SK-N-SH (cell line): Measurements from ENCODE around the gene HACD1. TPM values are rescaled to one million over a fixed set of nuclear protein-coding genes. Genes with fewer than 3 reads are reported as not detected.
A peak's percentile ranks its signal among the peaks of the same experiment; 100 is the strongest.

Experiments
- CTCF ChIA-PET: fragments of 300-600, 350-600 bp; formaldehyde crosslinking; extraction: SDS; loops from one replicate; lab custom pipeline; 2021; lab: Yijun Ruan, JAX
- POLR2A ChIA-PET: fragments of 350-600 bp; sonication (Branson Sonifier 250); formaldehyde crosslinking; extraction: SDS; loops from one replicate; lab custom pipeline; 2020; ENCODE audit warnings: antibody characterized with exemption, inconsistent platforms; lab: Yijun Ruan, JAX
- DNase-seq: peaks from one replicate; pipeline ENCODE4 v3.0.0; 2012
- H2AFZ ChIP-seq: fragments of 200-600 bp; sonication (generic); 2 replicates; pipeline ENCODE4 v1.8.1; 2016; ENCODE audit warnings: antibody characterized with exemption, mild to moderate bottlenecking, low read depth
- H3F3A ChIP-seq: fragments of 200-600 bp; sonication (generic); replicated peaks from 2 replicates; pipeline ENCODE3; 2016; ENCODE audit warnings: antibody characterized with exemption, mild to moderate bottlenecking; ENCODE audit not compliant: insufficient read depth
- H3K27ac ChIP-seq, 2 experiments: fragments of 200-500 bp in 1 of 2; fragments of 200-600 bp in 1 of 2; sonication (Bioruptor generic) in 1 of 2; sonication (generic), shearing (Covaris generic) in 1 of 2; 2 replicates each; pipeline versions ENCODE4 v1.5.1 to v1.6.1; 2014 to 2016; ENCODE audit warnings: low read depth in 2 of 2, inconsistent platforms in 1 of 2, low read length in 1 of 2, mild to moderate bottlenecking in 1 of 2, mixed read lengths in 1 of 2
- H3K27me3 ChIP-seq: fragments of 200-600 bp; sonication (generic), shearing (Covaris generic); 2 replicates; pipeline ENCODE4 v1.6.1; 2016; ENCODE audit warnings: mixed run types; ENCODE audit not compliant: insufficient read depth
- H3K36me3 ChIP-seq, 2 experiments: fragments of 200-500 bp in 1 of 2; fragments of 200-600 bp in 1 of 2; sonication (Bioruptor generic) in 1 of 2; sonication (generic) in 1 of 2; replicated peaks in 1 of 2; 2 replicates each; pipeline versions ENCODE3 to v1.5.1; 2014 to 2016; ENCODE audit warnings: low read length in 1 of 2, mild to moderate bottlenecking in 1 of 2; ENCODE audit not compliant: insufficient read depth in 2 of 2, control insufficient read depth in 1 of 2
- H3K4me1 ChIP-seq, 2 experiments: fragments of 200-500 bp in 1 of 2; fragments of 200-600 bp in 1 of 2; sonication (Bioruptor generic) in 1 of 2; sonication (generic), shearing (Covaris generic) in 1 of 2; 2 replicates each; pipeline versions ENCODE4 v1.5.1 to v1.6.1; 2014 to 2016; ENCODE audit warnings: low read depth in 1 of 2, low read length in 1 of 2, mixed run types in 1 of 2; ENCODE audit not compliant: insufficient read depth in 2 of 2, control insufficient read depth in 1 of 2
- H3K4me2 ChIP-seq: fragments of 200-600 bp; sonication (generic), shearing (Covaris generic); 2 replicates; pipeline ENCODE4 v1.6.1; 2017; ENCODE audit warnings: mixed run types
- H3K4me3 ChIP-seq, 2 experiments: fragments of 200-500 bp in 1 of 2; fragments of 200-600 bp in 1 of 2; sonication (Bioruptor generic) in 1 of 2; sonication (generic), shearing (Covaris generic) in 1 of 2; 2 replicates each; pipeline versions ENCODE4 v1.5.1 to v1.8.1; 2014 to 2016; ENCODE audit warnings: low read depth in 2 of 2, inconsistent platforms in 1 of 2, low read length in 1 of 2, mild to moderate bottlenecking in 1 of 2, mixed read lengths in 1 of 2, moderate library complexity in 1 of 2
- H3K79me2 ChIP-seq: fragments of 200-600 bp; sonication (generic); 2 replicates; pipeline ENCODE4 v1.8.1; 2017; ENCODE audit warnings: mild to moderate bottlenecking; ENCODE audit not compliant: insufficient read depth
- H3K9ac ChIP-seq: fragments of 200-600 bp; sonication (generic); 2 replicates; pipeline ENCODE4 v1.6.1; 2017; ENCODE audit warnings: mixed run types
- H3K9me2 ChIP-seq: fragments of 200-600 bp; sonication (generic); 2 replicates; pipeline ENCODE4 v1.6.1; 2017; ENCODE audit warnings: mixed run types
- H3K9me3 ChIP-seq: fragments of 200-600 bp; sonication (generic); 2 replicates; pipeline ENCODE4 v1.6.1; 2017; ENCODE audit warnings: mixed run types, mild to moderate bottlenecking, moderate library complexity
- H4K20me1 ChIP-seq: fragments of 200-600 bp; sonication (generic); 2 replicates; pipeline ENCODE4 v1.6.1; 2017; ENCODE audit warnings: mild to moderate bottlenecking, mixed run types; ENCODE audit not compliant: insufficient read depth
- CHD2 ChIP-seq: fragments of 150-350 bp; IDR thresholded peaks from 2 replicates; pipeline ENCODE4 v1.6.1; 2018; ENCODE audit warnings: low read length; ENCODE audit not compliant: partially characterized antibody
- EP300 ChIP-seq, 2 experiments: IDR thresholded peaks; 2 replicates each; pipeline versions ENCODE4 v1.4.0 to v1.6.1; 2012; ENCODE audit warnings: borderline replicate concordance in 1 of 2, low read depth in 1 of 2, low read length in 1 of 2
- EZH2phosphoT487 ChIP-seq: fragments of 200-600 bp; sonication (generic); IDR thresholded peaks from 2 replicates; pipeline ENCODE4 v1.6.1; 2017; ENCODE audit warnings: low read depth, mixed run types, mild to moderate bottlenecking, antibody characterized with exemption, moderate library complexity, borderline replicate concordance
- FOSL2 ChIP-seq: IDR thresholded peaks from 2 replicates; pipeline ENCODE4 v1.4.0; 2012; ENCODE audit warnings: low read depth, mild to moderate bottlenecking, moderate library complexity, borderline replicate concordance
- FOXJ3 ChIP-seq: sonication (generic); formaldehyde crosslinking; IDR thresholded peaks from 2 replicates; pipeline ENCODE4 v1.5.1; 2020; ENCODE audit warnings: mild to moderate bottlenecking, missing genetic modification reagents
- FOXM1 ChIP-seq: IDR thresholded peaks from 2 replicates; pipeline ENCODE4 v1.4.0; 2012; ENCODE audit warnings: low read depth, mild to moderate bottlenecking
- GABPA ChIP-seq: IDR thresholded peaks from 2 replicates; pipeline ENCODE4 v1.4.0; 2012; ENCODE audit warnings: low read depth, mild to moderate bottlenecking
- JUND ChIP-seq: IDR thresholded peaks from 2 replicates; pipeline ENCODE4 v1.4.0; 2012
- MAX ChIP-seq: IDR thresholded peaks from 2 replicates; pipeline ENCODE4 v1.4.0; 2012; ENCODE audit warnings: low read depth
- MEF2A ChIP-seq: IDR thresholded peaks from 2 replicates; pipeline ENCODE4 v1.4.0; 2012; ENCODE audit warnings: low read depth, borderline replicate concordance
- MXI1 ChIP-seq: IDR thresholded peaks from 2 replicates; pipeline ENCODE4 v1.6.1; 2012; ENCODE audit warnings: mild to moderate bottlenecking, low read depth, low read length, improper control_type of control experiment
- NFIC ChIP-seq: IDR thresholded peaks from 2 replicates; pipeline ENCODE4 v1.4.0; 2012; ENCODE audit warnings: borderline replicate concordance
- NRF1 ChIP-seq: IDR thresholded peaks from 2 replicates; pipeline ENCODE4 v1.6.1; 2012; ENCODE audit warnings: low read depth, mild to moderate bottlenecking, low read length
- POLR2AphosphoS5 ChIP-seq: IDR thresholded peaks from 2 replicates; pipeline ENCODE4 v1.6.1; 2012; ENCODE audit warnings: low read depth, low read length
- RAD21 ChIP-seq: IDR thresholded peaks from 2 replicates; pipeline ENCODE4 v1.6.1; 2012; ENCODE audit warnings: mild to moderate bottlenecking, low read length
- RCOR1 ChIP-seq: fragments of 150-350 bp; IDR thresholded peaks from 2 replicates; pipeline ENCODE4 v1.6.1; 2017; ENCODE audit warnings: antibody characterized with exemption, low read length
- SMC3 ChIP-seq: IDR thresholded peaks from 2 replicates; pipeline ENCODE4 v1.6.1; 2012; ENCODE audit warnings: low read depth, low read length, improper control_type of control experiment
- TAF1 ChIP-seq: IDR thresholded peaks from 2 replicates; pipeline ENCODE4 v1.6.1; 2012; ENCODE audit warnings: low read depth, mild to moderate bottlenecking, low read length, moderate library complexity, borderline replicate concordance
- TCF12 ChIP-seq: IDR thresholded peaks from 2 replicates; pipeline ENCODE4 v1.4.0; 2012
- TEAD4 ChIP-seq: IDR thresholded peaks from 2 replicates; pipeline ENCODE4 v1.4.0; 2012; ENCODE audit warnings: mild to moderate bottlenecking, borderline replicate concordance; ENCODE audit not compliant: insufficient read depth
- USF1 ChIP-seq: IDR thresholded peaks from 2 replicates; pipeline ENCODE4 v1.4.0; 2012; ENCODE audit warnings: low read depth, borderline replicate concordance
- polyA plus RNA-seq, 3 experiments: library from polyadenylated mRNA; depleted of rRNA; stranded (reverse); fragments of >200 nt; gene quantifications; 2 replicates each; pipeline ENCODE4 v1.2.3, GENCODE V29; 2012
- TF ChIP-seq, protein P1 (sequence below): IDR thresholded peaks from 2 replicates; pipeline ENCODE4; 2012
- TF ChIP-seq, protein P2 (sequence below): fragments of 200-600 bp; sonication (generic); IDR thresholded peaks from 2 replicates; pipeline ENCODE4 v1.6.1; 2017; ENCODE audit warnings: antibody characterized with exemption, mild to moderate bottlenecking, moderate library complexity

HACD1 gene
- polyA plus RNA-seq, 1 of the 3 experiments (the other 2 are of a cell fraction): 23.9 TPM

- POLR2A ChIA-PET: no interaction called here
- CTCF ChIA-PET: interaction anchor here (0.6 to 1.1 kb wide), 2 partner anchors 14 to 535 kb away, joined by 3 read pairs; no protein-coding TSS in a partner anchor
- Histone ChIP-seq H3K4me1 (peaks cover 0 to 20% of the 10 kb centered on the region in 2 experiments; a peak in 3 of 4 replicates), H3K27ac (peak overlapping the region; percentile 28 to 55; a peak in 2 of 4 replicates), H4K20me1 (no peaks in the 10 kb centered on the region; the same call in 1 of the 2 replicates), H3K4me3 (no peak overlapping the region), H3K9me3 (peaks cover under 1% of the 10 kb centered on the region; the same call in 1 of the 2 replicates), H3K79me2 (peaks cover 100% of the 10 kb centered on the region), H3F3A (peaks cover 52% of the 10 kb centered on the region), H3K9ac (no peak overlapping the region), H3K36me3 (peaks cover 0 to 13% of the 10 kb centered on the region in 2 experiments), H3K4me2 (no peak overlapping the region), H2AFZ (no peak overlapping the region), H3K27me3 (no peaks in the 10 kb centered on the region), H3K9me2 (no peaks in the 10 kb centered on the region)
- no peak for DNase-seq
- TF ChIP-seq NFIC (no peak), TEAD4 (no peak), EP300 (IDR thresholded peaks at IDR 0.05; ENCODE audit: borderline replicate concordance in 1 of 2, low read depth in 1 of 2, low read length in 1 of 2) (peak in 1 of 2 experiments; percentile 9; a peak in 1 of 4 replicates), RCOR1 (no peak), NRF1 (no peak), FOSL2 (peak; percentile 36; the same call in 1 of the 2 replicates), MEF2A (no peak), POLR2AphosphoS5 (no peak), FOXM1 (no peak), RAD21 (no peak), MAX (no peak), JUND (peak; percentile 54), EZH2phosphoT487 (no peak), MXI1 (no peak), TCF12 (peak; percentile 48; the same call in 1 of the 2 replicates), TAF1 (no peak)
- TF ChIP-seq, protein P1, sequence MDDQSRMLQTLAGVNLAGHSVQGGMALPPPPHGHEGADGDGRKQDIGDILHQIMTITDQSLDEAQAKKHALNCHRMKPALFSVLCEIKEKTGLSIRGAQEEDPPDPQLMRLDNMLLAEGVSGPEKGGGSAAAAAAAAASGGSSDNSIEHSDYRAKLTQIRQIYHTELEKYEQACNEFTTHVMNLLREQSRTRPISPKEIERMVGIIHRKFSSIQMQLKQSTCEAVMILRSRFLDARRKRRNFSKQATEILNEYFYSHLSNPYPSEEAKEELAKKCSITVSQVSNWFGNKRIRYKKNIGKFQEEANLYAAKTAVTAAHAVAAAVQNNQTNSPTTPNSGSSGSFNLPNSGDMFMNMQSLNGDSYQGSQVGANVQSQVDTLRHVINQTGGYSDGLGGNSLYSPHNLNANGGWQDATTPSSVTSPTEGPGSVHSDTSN: peak; percentile 29; the same call in 1 of the 2 replicates
Observed at GRCh38 chr10:17652585-17652984, 35.4 kb upstream of the HACD1 start.

DNA sequence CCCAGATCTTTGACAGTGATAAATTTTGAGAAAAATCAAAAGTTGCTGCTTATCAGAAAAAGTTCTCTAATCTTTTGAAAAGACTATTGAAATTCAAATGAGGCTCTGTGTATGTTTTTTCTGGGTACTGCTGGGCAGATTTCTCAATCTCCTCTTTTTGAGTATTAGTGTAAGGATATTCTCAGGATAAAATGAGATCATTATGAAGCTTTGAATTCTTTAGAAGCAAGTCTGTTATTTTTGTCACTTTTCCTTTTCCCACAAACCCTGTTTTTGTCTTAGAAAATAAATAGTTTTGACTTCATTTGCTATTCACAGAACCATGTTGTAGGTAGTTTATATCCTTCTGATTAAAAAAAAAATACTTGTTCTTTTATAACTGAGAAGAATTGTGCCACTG, 34.7 kb upstream of the HACD1 start:
- peaks cover 100% of the 10 kb centered on the region for H3K79me2 ChIP-seq
- H3K9me2 ChIP-seq: no peaks in the 10 kb centered on the region
- H3K4me3 ChIP-seq: no peak overlapping the region
- no peaks in the 10 kb centered on the region for H3K27me3 ChIP-seq
- peak overlapping the region in 1 of 2 experiments; percentile 55; a peak in 1 of 4 replicates for H3K27ac ChIP-seq
- H2AFZ ChIP-seq: no peak overlapping the region
- CTCF ChIA-PET: interaction anchor here (1.1 kb wide), 1 partner anchor 14 kb away, joined by 3 read pairs; no protein-coding TSS in a partner anchor
- peaks cover 0 to 20% of the 10 kb centered on the region in 2 experiments; a peak in 3 of 4 replicates for H3K4me1 ChIP-seq
- DNase-seq: no peak
- H3K4me2 ChIP-seq: no peak overlapping the region
- H3K9me3 ChIP-seq: no peaks in the 10 kb centered on the region
- peaks cover 0 to 7% of the 10 kb centered on the region in 2 experiments for H3K36me3 ChIP-seq
- no peak overlapping the region for H3K9ac ChIP-seq
- POLR2A ChIA-PET: no interaction called here
- no peaks in the 10 kb centered on the region; the same call in 1 of the 2 replicates for H4K20me1 ChIP-seq
- peaks cover 50% of the 10 kb centered on the region for H3F3A ChIP-seq
- no peak for TF ChIP-seq USF1
- no peak for TF ChIP-seq TAF1
- no peak for TF ChIP-seq POLR2AphosphoS5
- no peak for TF ChIP-seq GABPA
- no peak for TF ChIP-seq RCOR1
- no peak for TF ChIP-seq MAX
- TF ChIP-seq, protein P2, sequence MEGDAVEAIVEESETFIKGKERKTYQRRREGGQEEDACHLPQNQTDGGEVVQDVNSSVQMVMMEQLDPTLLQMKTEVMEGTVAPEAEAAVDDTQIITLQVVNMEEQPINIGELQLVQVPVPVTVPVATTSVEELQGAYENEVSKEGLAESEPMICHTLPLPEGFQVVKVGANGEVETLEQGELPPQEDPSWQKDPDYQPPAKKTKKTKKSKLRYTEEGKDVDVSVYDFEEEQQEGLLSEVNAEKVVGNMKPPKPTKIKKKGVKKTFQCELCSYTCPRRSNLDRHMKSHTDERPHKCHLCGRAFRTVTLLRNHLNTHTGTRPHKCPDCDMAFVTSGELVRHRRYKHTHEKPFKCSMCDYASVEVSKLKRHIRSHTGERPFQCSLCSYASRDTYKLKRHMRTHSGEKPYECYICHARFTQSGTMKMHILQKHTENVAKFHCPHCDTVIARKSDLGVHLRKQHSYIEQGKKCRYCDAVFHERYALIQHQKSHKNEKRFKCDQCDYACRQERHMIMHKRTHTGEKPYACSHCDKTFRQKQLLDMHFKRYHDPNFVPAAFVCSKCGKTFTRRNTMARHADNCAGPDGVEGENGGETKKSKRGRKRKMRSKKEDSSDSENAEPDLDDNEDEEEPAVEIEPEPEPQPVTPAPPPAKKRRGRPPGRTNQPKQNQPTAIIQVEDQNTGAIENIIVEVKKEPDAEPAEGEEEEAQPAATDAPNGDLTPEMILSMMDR: no peak
- TF ChIP-seq, protein P1: no peak
- no peak for TF ChIP-seq CHD2
- no peak for TF ChIP-seq TCF12
- TF ChIP-seq EZH2phosphoT487: no peak
- no peak for TF ChIP-seq SMC3
- TF ChIP-seq FOXJ3 (CRISPR knock-in tag): no peak
